ENCODE results near the gene CD109.
"Not testable (repeated sequence)": the region's sequence is repeated elsewhere in the genome, so short reads cannot be mapped to it uniquely, and the experiment has no call there.

CD109 gene

DNA sequence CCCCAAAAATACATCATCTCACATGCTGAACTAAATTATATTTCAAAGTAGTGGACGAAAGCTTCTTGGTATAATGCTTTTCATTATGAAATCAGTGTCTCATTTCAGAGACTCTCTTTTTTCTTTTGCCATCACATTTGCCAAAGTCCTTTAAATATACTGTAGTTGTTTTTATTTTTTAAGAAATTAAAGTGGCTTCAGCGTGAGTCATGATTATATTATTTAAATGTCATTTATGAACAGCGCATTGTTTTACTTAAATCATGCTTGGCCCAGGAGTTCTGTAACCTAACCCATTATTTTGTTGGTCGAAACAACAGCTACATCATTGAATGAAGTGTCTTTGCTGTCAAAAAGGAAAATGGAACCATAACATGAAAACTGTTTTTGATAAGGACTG lies 100.9 kb downstream of the CD109 start:
- Histone ChIP-seq H3K4me1 (ENCODE audit: control insufficient read depth, insufficient read depth, low read length) (no peaks in the 10 kb centered on the region), H3K36me3 (ENCODE audit: control insufficient read depth, insufficient read depth, low read length) (no peaks in the 10 kb centered on the region), H3K4me3 (ENCODE audit: low read depth, low read length) (no peak overlapping the region), H3K9me3 (ENCODE audit: control insufficient read depth, insufficient read depth, low read depth, low read length) (no peaks in the 10 kb centered on the region), H3K27ac (ENCODE audit: low read depth, low read length) (no peak overlapping the region), H3K27me3 (ENCODE audit: control insufficient read depth, insufficient read depth, low read length) (no peaks in the 10 kb centered on the region), H3K9ac (ENCODE audit: low read length) (no peak overlapping the region)

GRCh38 chr6:73797861-73798260 lies 101.9 kb downstream of the CD109 start:
- Histone ChIP-seq H3K27me3 (ENCODE audit: control insufficient read depth, insufficient read depth, low read length) (no peaks in the 10 kb centered on the region), H3K4me3 (ENCODE audit: low read depth, low read length) (no peak overlapping the region), H3K27ac (ENCODE audit: low read depth, low read length) (no peak overlapping the region), H3K9ac (ENCODE audit: low read length) (no peak overlapping the region), H3K36me3 (ENCODE audit: control insufficient read depth, insufficient read depth, low read length) (no peaks in the 10 kb centered on the region), H3K9me3 (ENCODE audit: control insufficient read depth, insufficient read depth, low read depth, low read length) (no peaks in the 10 kb centered on the region), H3K4me1 (ENCODE audit: control insufficient read depth, insufficient read depth, low read length) (no peaks in the 10 kb centered on the region)

- no peaks in the 10 kb centered on the region for H3K27me3 ChIP-seq (ENCODE audit: control insufficient read depth, insufficient read depth, low read length)
- no peaks in the 10 kb centered on the region for H3K4me1 ChIP-seq (ENCODE audit: control insufficient read depth, insufficient read depth, low read length)
- no peaks in the 10 kb centered on the region for H3K36me3 ChIP-seq (ENCODE audit: control insufficient read depth, insufficient read depth, low read length)
- no peak overlapping the region for H3K27ac ChIP-seq (ENCODE audit: low read depth, low read length)
- no peak overlapping the region for H3K4me3 ChIP-seq (ENCODE audit: low read depth, low read length)
- no peak overlapping the region for H3K9ac ChIP-seq (ENCODE audit: low read length)
- H3K9me3 ChIP-seq (ENCODE audit: control insufficient read depth, insufficient read depth, low read depth, low read length) = no peaks in the 10 kb centered on the region
These were observed 102.6 kb downstream of the CD109 start for GRCh38 chr6:73798592-73798991.

GRCh38 chr6:73800997-73801396 lies 105.0 kb downstream of the CD109 start:
- H3K27ac ChIP-seq (ENCODE audit: low read depth, low read length) = no peak overlapping the region
- no peaks in the 10 kb centered on the region for H3K27me3 ChIP-seq (ENCODE audit: control insufficient read depth, insufficient read depth, low read length)
- no peaks in the 10 kb centered on the region for H3K4me1 ChIP-seq (ENCODE audit: control insufficient read depth, insufficient read depth, low read length)
- no peaks in the 10 kb centered on the region for H3K36me3 ChIP-seq (ENCODE audit: control insufficient read depth, insufficient read depth, low read length)
- no peaks in the 10 kb centered on the region for H3K9me3 ChIP-seq (ENCODE audit: control insufficient read depth, insufficient read depth, low read depth, low read length)
- H3K4me3 ChIP-seq (ENCODE audit: low read depth, low read length) = no peak overlapping the region
- no peak overlapping the region for H3K9ac ChIP-seq (ENCODE audit: low read length)

DNA sequence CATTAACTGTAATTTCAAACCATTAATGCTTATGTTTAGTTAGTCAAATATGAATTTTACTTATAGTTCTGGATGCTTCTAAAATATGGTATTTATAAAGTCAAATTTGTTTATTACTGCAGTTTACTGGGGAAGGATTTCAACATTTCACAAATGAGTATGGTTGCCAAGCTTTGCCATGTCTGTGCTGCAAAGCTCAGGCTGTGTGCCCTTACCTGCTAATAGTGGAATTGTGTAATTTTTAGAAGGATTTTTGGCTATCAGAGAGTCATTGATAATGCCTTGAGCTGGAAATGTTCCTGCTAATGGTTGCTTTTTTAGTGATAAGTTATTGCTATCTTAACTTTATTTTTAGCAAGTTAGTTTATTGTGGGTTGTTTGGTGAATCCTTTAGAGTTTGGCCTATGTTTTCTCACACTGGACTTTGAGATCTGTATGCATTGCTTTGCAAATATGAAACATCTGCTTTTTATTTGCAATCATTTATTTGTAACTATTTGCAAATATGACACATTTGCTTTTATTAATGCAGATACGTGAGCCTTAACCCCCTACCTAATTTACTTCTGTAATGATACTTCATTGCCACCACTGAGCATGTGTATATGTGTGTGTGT lies 105.8 kb downstream of the CD109 start:
- Histone ChIP-seq H3K9ac (ENCODE audit: low read length) (no peak overlapping the region), H3K27ac (ENCODE audit: low read depth, low read length) (no peak overlapping the region), H3K9me3 (ENCODE audit: control insufficient read depth, insufficient read depth, low read depth, low read length) (no peaks in the 10 kb centered on the region), H3K4me1 (ENCODE audit: control insufficient read depth, insufficient read depth, low read length) (no peaks in the 10 kb centered on the region), H3K4me3 (ENCODE audit: low read depth, low read length) (no peak overlapping the region), H3K27me3 (ENCODE audit: control insufficient read depth, insufficient read depth, low read length) (no peaks in the 10 kb centered on the region), H3K36me3 (ENCODE audit: control insufficient read depth, insufficient read depth, low read length) (no peaks in the 10 kb centered on the region)

DNA sequence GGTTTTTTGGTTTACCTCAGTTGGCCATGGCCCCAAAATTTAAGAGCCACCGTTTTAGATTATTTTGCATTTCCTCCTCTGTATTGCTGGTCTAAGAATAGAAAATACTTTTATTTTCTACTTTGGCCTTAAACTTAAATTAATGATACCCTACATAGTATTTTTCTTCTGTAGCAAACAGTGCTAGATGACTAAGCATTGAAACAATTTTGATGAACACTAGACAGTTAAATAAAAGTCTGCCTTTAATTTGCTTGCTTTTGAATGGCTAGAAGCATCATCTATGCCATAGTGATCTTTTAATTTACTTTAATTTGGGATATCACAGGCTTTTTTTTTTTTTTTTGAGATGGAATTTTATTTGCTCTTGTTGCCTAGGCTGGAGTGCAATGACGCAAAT lies 106.4 kb downstream of the CD109 start:
- Histone ChIP-seq H3K27ac (ENCODE audit: low read depth, low read length) (no peak overlapping the region), H3K9me3 (ENCODE audit: control insufficient read depth, insufficient read depth, low read depth, low read length) (no peaks in the 10 kb centered on the region), H3K36me3 (ENCODE audit: control insufficient read depth, insufficient read depth, low read length) (no peaks in the 10 kb centered on the region), H3K9ac (ENCODE audit: low read length) (no peak overlapping the region), H3K4me1 (ENCODE audit: control insufficient read depth, insufficient read depth, low read length) (no peaks in the 10 kb centered on the region), H3K27me3 (ENCODE audit: control insufficient read depth, insufficient read depth, low read length) (no peaks in the 10 kb centered on the region), H3K4me3 (ENCODE audit: low read depth, low read length) (no peak overlapping the region)

DNA sequence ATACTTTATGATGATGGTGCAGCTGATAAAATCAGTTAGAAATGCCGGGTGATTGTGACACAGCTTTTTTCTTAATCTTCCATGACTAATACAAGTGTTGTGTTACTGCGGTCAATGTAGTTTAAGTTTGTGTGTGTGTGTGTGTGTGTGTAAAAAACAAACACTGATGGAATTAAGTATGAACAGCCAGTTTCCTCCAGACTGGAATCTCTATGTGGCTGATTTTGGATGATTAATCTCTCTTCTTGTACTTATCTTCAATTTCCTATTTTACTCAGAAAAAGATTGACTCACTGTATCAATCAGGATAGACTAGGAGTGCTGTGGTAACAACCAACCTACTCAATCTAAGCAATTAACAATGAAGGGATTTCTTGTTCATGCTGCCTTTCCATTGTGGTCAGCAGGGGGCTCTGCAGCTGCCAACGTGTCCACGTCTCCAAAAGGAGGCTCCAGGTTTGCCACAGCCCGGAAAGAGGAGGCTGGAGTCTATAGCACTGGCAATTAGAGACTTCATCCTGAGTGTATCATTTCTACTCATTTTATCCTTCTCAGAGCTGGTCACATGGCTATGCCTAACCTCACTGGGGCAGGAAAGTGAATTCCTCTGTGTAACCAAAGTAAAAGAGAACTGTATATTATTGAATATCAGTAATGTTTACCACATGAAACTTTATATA lies 107.7 kb downstream of the CD109 start:
- Histone ChIP-seq H3K27ac (ENCODE audit: low read depth, low read length) (no peak overlapping the region), H3K36me3 (ENCODE audit: control insufficient read depth, insufficient read depth, low read length) (no peaks in the 10 kb centered on the region)

DNA sequence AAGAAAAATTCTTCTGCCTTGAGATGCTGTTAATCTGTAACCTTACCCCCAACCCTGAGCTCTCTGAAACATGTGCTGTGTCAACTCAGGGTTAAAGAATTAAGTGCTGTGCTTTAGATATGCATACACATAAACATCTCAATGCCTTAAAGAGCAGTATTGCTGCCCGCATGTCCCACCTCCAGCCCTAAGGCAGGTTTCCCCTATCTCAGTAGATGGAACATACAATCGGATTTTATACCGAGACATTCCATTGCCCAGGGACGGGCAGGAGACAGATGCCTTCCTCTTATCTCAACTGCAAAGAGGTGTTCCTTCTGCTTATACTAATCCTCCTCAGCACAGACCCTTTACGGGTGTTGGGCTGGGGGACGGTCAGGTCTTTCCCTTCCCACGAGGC lies 109.2 kb downstream of the CD109 start:
- H3K4me1 ChIP-seq (ENCODE audit: control insufficient read depth, insufficient read depth, low read length); H3K27me3 ChIP-seq (ENCODE audit: control insufficient read depth, insufficient read depth, low read length); H3K27ac ChIP-seq (ENCODE audit: low read depth, low read length); H3K4me3 ChIP-seq (ENCODE audit: low read depth, low read length); H3K9ac ChIP-seq (ENCODE audit: low read length); H3K9me3 ChIP-seq (ENCODE audit: control insufficient read depth, insufficient read depth, low read depth, low read length); H3K36me3 ChIP-seq (ENCODE audit: control insufficient read depth, insufficient read depth, low read length): not testable (repeated sequence)

More for the DNA sequence above, 107.7 kb downstream of the CD109 start:
- H3K9ac ChIP-seq (ENCODE audit: low read length) = no peak overlapping the region
- no peaks in the 10 kb centered on the region for H3K4me1 ChIP-seq (ENCODE audit: control insufficient read depth, insufficient read depth, low read length)
- no peak overlapping the region for H3K4me3 ChIP-seq (ENCODE audit: low read depth, low read length)
- no peaks in the 10 kb centered on the region for H3K9me3 ChIP-seq (ENCODE audit: control insufficient read depth, insufficient read depth, low read depth, low read length)
- H3K27me3 ChIP-seq (ENCODE audit: control insufficient read depth, insufficient read depth, low read length) = no peaks in the 10 kb centered on the region

- H3K9me3 ChIP-seq (ENCODE audit: control insufficient read depth, insufficient read depth, low read depth, low read length); H3K9ac ChIP-seq (ENCODE audit: low read length); H3K27ac ChIP-seq (ENCODE audit: low read depth, low read length); H3K36me3 ChIP-seq (ENCODE audit: control insufficient read depth, insufficient read depth, low read length); H3K27me3 ChIP-seq (ENCODE audit: control insufficient read depth, insufficient read depth, low read length); H3K4me1 ChIP-seq (ENCODE audit: control insufficient read depth, insufficient read depth, low read length); H3K4me3 ChIP-seq (ENCODE audit: low read depth, low read length): not testable (repeated sequence)
These were observed 110.0 kb downstream of the CD109 start for GRCh38 chr6:73805982-73806381.

DNA sequence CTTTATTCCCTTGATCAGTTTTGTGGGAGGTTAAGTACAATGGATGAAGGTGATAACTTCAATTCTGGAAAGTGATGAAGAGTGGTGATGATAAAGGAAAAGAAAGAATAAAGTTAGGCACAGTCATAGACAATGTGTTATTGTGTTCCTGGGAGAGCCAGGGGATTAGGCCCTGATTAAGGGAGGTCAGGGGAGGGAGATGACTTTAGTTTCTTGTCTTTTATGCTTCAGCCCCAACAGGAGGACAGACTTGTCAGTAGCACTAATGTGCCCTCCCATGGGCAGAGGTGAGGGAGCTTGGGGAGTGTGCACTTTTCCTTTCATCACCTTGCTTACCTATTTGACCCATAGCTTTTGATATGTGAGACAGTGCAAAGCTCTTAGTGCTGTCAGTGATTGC lies 115.7 kb downstream of the CD109 start:
- no peak overlapping the region for H3K4me3 ChIP-seq (ENCODE audit: low read depth, low read length)
- H3K36me3 ChIP-seq (ENCODE audit: control insufficient read depth, insufficient read depth, low read length) = no peaks in the 10 kb centered on the region
- H3K9me3 ChIP-seq (ENCODE audit: control insufficient read depth, insufficient read depth, low read depth, low read length) = no peaks in the 10 kb centered on the region
- no peak overlapping the region for H3K9ac ChIP-seq (ENCODE audit: low read length)
- no peak overlapping the region for H3K27ac ChIP-seq (ENCODE audit: low read depth, low read length)
- no peaks in the 10 kb centered on the region for H3K4me1 ChIP-seq (ENCODE audit: control insufficient read depth, insufficient read depth, low read length)
- H3K27me3 ChIP-seq (ENCODE audit: control insufficient read depth, insufficient read depth, low read length) = no peaks in the 10 kb centered on the region

DNA sequence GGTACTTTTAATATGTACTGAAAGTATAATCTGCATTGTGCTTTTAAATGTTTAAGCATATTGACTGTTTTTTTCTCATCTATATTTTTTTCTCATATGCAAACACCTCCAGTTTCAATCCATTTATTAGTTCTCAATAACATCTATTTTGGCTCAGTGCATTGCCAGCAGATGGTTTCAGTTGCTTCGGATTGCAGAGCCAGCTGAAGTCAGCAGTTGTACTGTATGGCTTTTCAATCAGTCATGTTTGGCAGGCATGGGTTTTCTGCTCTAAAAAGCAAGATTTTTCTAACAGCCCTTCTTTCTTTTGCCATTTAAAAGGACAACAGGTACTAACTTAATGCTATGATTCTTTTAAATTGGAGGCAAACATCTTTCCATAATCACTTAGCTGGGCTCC lies 121.2 kb downstream of the CD109 start:
- Histone ChIP-seq H3K9ac (ENCODE audit: low read length) (no peak overlapping the region), H3K4me1 (ENCODE audit: control insufficient read depth, insufficient read depth, low read length) (no peaks in the 10 kb centered on the region)

More for the DNA sequence above, 121.2 kb downstream of the CD109 start:
- no peaks in the 10 kb centered on the region for H3K36me3 ChIP-seq (ENCODE audit: control insufficient read depth, insufficient read depth, low read length)
- no peaks in the 10 kb centered on the region for H3K27me3 ChIP-seq (ENCODE audit: control insufficient read depth, insufficient read depth, low read length)
- H3K4me3 ChIP-seq (ENCODE audit: low read depth, low read length) = no peak overlapping the region
- no peaks in the 10 kb centered on the region for H3K9me3 ChIP-seq (ENCODE audit: control insufficient read depth, insufficient read depth, low read depth, low read length)
- H3K27ac ChIP-seq (ENCODE audit: low read depth, low read length) = no peak overlapping the region
